ENCODE data around the gene ABO.

- TF ChIP-seq POLR2A (IDR thresholded peaks at IDR 0.05) (no peak), CTCF (IDR thresholded peaks at IDR 0.05) (no peak)
Observed at GRCh38 chr9:133207021-133207531, 67.9 kb downstream of the ABO start.

All from ovary (tissue), 3 donors.